Right lobe of liver (tissue), 4 donors: ENCODE data around the gene AHSP.

Experiments used
- CTCF ChIP-seq, 4 donors: fragments of 200-600 bp in 3 of 4; fragments of 450-650 bp in 1 of 4; IDR thresholded peaks; one replicate each; pipeline versions ENCODE4 v1.5.1 to v1.8.0; 2016 to 2022; ENCODE audit warnings: antibody characterized with exemption in 4 of 4, mild to moderate bottlenecking in 2 of 4
- POLR2A ChIP-seq: fragments of 450-650 bp; IDR thresholded peaks from one replicate; pipeline ENCODE4 v1.6.1; 2017; ENCODE audit warnings: antibody characterized with exemption, mild to moderate bottlenecking
- donor health status: DM: no; HTN: no; CAD: no.
- donor health status: DM: no; HTN: no; CAD: no.
- donor health status: DM: no; HTN: yes; CAD: no.

- TF ChIP-seq CTCF (IDR thresholded peaks at IDR 0.05) (no peak), POLR2A (no peak)
Measured at GRCh38 chr16:31537362-31538242, 9.9 kb downstream of the AHSP start.
